K562 (cell line): ENCODE measurements around the gene IL4I1. TPM values are rescaled to one million over a fixed set of nuclear protein-coding genes. Genes with fewer than 3 reads are reported as not detected.

Experiments used
- ATAC-seq: fragments of 200-7000 bp; cut with Tn5 transposase; 3 replicates; pipeline ENCODE4 v1.9.1; 2020; ENCODE audit warnings: moderate library complexity
- BruUV-seq: library from RNA; stranded (reverse); fragments of 400-500 nt; replicated peaks from 2 replicates; lab custom pipeline; 2021; lab: Mats Ljungman, UMichigan
- CTCF ChIA-PET: fragments of 300-600 bp; formaldehyde crosslinking; extraction: SDS; loops from one replicate; lab custom pipeline; 2021; ENCODE audit warnings: low intra/inter-chr PET ratio; lab: Yijun Ruan, JAX
- POLR2A ChIA-PET: fragments of 300-600, 350-650 bp; sonication (Branson Sonifier 250); formaldehyde crosslinking; extraction: SDS; loops from one replicate; lab custom pipeline; 2021; ENCODE audit warnings: antibody characterized with exemption, inconsistent platforms; lab: Yijun Ruan, JAX
- DNase-seq, 4 experiments: peaks; one replicate each; pipeline versions ENCODE4 v3.0.0 to v3.0.0-alpha.2; 2011 to 2018; ENCODE audit warnings: low spot score in 3 of 4, mixed read lengths in 3 of 4; ENCODE audit errors: extremely low read depth in 1 of 4
- FAIRE-seq: peaks from 2 replicates; lab custom pipeline; 2011; peaks lifted over from hg19 to GRCh38; lab: Jason Lieb, UNC
- H2AFZ ChIP-seq: 2 replicates; pipeline ENCODE4 v1.6.0; 2011; ENCODE audit warnings: low read depth, low read length, control low read depth, inconsistent platforms
- H3K27ac ChIP-seq: fragments of 200-600 bp; 3 replicates; pipeline ENCODE4 v1.8.0; 2011; ENCODE audit warnings: low read depth, mild to moderate bottlenecking, control low read depth, inconsistent platforms, low read length, moderate library complexity, mixed read lengths; ENCODE audit errors: extremely low read depth
- H3K27me3 ChIP-seq, 2 experiments: fragments of 300-600 bp in 1 of 2; 2 replicates in 1 of 2; 3 replicates in 1 of 2; pipeline versions ENCODE4 v1.6.0 to v1.8.0; 2011; ENCODE audit warnings: inconsistent platforms in 2 of 2, low read length in 2 of 2, mild to moderate bottlenecking in 1 of 2, mixed read lengths in 1 of 2, moderate library complexity in 1 of 2; ENCODE audit not compliant: control insufficient read depth in 2 of 2, insufficient read depth in 2 of 2
- H3K36me3 ChIP-seq: fragments of 300-600 bp; 3 replicates; pipeline ENCODE4 v1.8.0; 2011; ENCODE audit warnings: mild to moderate bottlenecking, low read length, inconsistent platforms; ENCODE audit not compliant: control insufficient read depth, insufficient read depth
- H3K4me1 ChIP-seq, 2 experiments: fragments of 200-600 bp in 1 of 2; replicated peaks in 1 of 2; 2 replicates in 1 of 2; 3 replicates in 1 of 2; pipeline versions ENCODE4 v1.5.1 to v1.8.0; 2011; ENCODE audit warnings: inconsistent platforms in 2 of 2, low read length in 2 of 2, mild to moderate bottlenecking in 1 of 2, mixed read lengths in 1 of 2, moderate library complexity in 1 of 2; ENCODE audit not compliant: control insufficient read depth in 2 of 2, insufficient read depth in 2 of 2
- H3K4me2 ChIP-seq: 2 replicates; pipeline ENCODE4 v1.6.1; 2011; ENCODE audit warnings: low read length, control low read depth, inconsistent platforms, mixed read lengths; ENCODE audit not compliant: insufficient read depth
- H3K4me3 ChIP-seq: fragments of 200-600 bp; sonication (generic), shearing (Covaris generic); 2 replicates; pipeline ENCODE4 v1.5.1; 2016; ENCODE audit warnings: control low read depth, inconsistent platforms
- H3K79me2 ChIP-seq: fragments of 200-600 bp; 3 replicates; pipeline ENCODE4 v1.8.0; 2011; ENCODE audit warnings: low read length, inconsistent platforms; ENCODE audit not compliant: control insufficient read depth, insufficient read depth
- H3K9ac ChIP-seq, 2 experiments: 2 replicates each; pipeline versions ENCODE4 v1.6.0 to v1.6.1; 2011; ENCODE audit warnings: low read depth in 2 of 2, low read length in 2 of 2, control low read depth in 1 of 2, inconsistent platforms in 1 of 2, mild to moderate bottlenecking in 1 of 2, mixed read lengths in 1 of 2; ENCODE audit not compliant: insufficient read depth in 1 of 2
- H3K9me1 ChIP-seq: one replicate; pipeline ENCODE4 v1.6.0; 2011; ENCODE audit warnings: inconsistent platforms, mild to moderate bottlenecking, low read length, moderate library complexity; ENCODE audit not compliant: control insufficient read depth, insufficient read depth
- H3K9me3 ChIP-seq: replicated peaks from 2 replicates; pipeline ENCODE4 v1.5.1; 2011; ENCODE audit warnings: low read depth, low read length, inconsistent platforms; ENCODE audit not compliant: control insufficient read depth, insufficient read depth
- H4K20me1 ChIP-seq: replicated peaks from 2 replicates; pipeline ENCODE4 v1.6.1; 2011; ENCODE audit warnings: low read length, inconsistent platforms, mixed read lengths; ENCODE audit not compliant: control insufficient read depth, insufficient read depth
- ARID1B ChIP-seq: fragments of 450-650 bp; IDR thresholded peaks from 2 replicates; pipeline ENCODE4 v1.6.1; 2016; ENCODE audit warnings: antibody characterized with exemption, mild to moderate bottlenecking, inconsistent platforms
- MAX ChIP-seq: sonication (generic); formaldehyde crosslinking; IDR thresholded peaks from 2 replicates; pipeline ENCODE4 v1.9.0; 2022; ENCODE audit warnings: mild to moderate bottlenecking, missing genetic modification reagents
- MTA3 ChIP-seq: fragments of 450-650 bp; formaldehyde crosslinking; IDR thresholded peaks from 2 replicates; pipeline ENCODE4 v1.6.1; 2017; ENCODE audit warnings: mild to moderate bottlenecking, borderline replicate concordance
- NR2C1 ChIP-seq, 2 experiments: fragments of 450-650 bp; IDR thresholded peaks; 2 replicates each; pipeline ENCODE4 v1.6.1; 2017; ENCODE audit warnings: mild to moderate bottlenecking in 2 of 2, antibody characterized with exemption in 1 of 2, inconsistent platforms in 1 of 2, missing compliant biosample characterization in 1 of 2, missing genetic modification characterization in 1 of 2
- NR2C2 ChIP-seq, 2 experiments: fragments of 200-800 bp in 1 of 2; sonication (Bioruptor generic) in 1 of 2; sonication (generic) in 1 of 2; formaldehyde crosslinking in 1 of 2; IDR thresholded peaks; 2 replicates each; pipeline versions ENCODE4 v1.6.1 to v1.8.0; 2016 to 2022; ENCODE audit warnings: mild to moderate bottlenecking in 1 of 2, missing compliant biosample characterization in 1 of 2, missing genetic modification characterization in 1 of 2, missing genetic modification reagents in 1 of 2
- POLR3G ChIP-seq: IDR thresholded peaks from 2 replicates; pipeline ENCODE4 v1.6.1; 2011; ENCODE audit not compliant: insufficient read length, insufficient replicate concordance; ENCODE audit errors: extremely low read depth
- SAFB2 ChIP-seq: fragments of 200-400 bp; formaldehyde crosslinking; IDR thresholded peaks from 2 replicates; pipeline ENCODE4 v1.6.1; 2018; ENCODE audit warnings: borderline replicate concordance, low read length, low read depth, moderate library complexity; ENCODE audit not compliant: severe bottlenecking
- TGIF2 ChIP-seq: sonication (generic); formaldehyde crosslinking; IDR thresholded peaks from 2 replicates; pipeline ENCODE4 v1.8.1; 2022; ENCODE audit warnings: mild to moderate bottlenecking, missing genetic modification reagents, moderate library complexity
- WGBS: fragments of 100-300 bp; shearing (Covaris generic); methylation state at CpG from one replicate; pipeline ENCODE4 v1.1.6; 2016; ENCODE audit warnings: low coverage, mixed read lengths; ENCODE audit not compliant: insufficient coverage; ENCODE audit errors: missing lambda C conversion rate; 5-methylcytosine and 5-hydroxymethylcytosine counted together
- in situ Hi-C: fragments of 300-500 bp; cut with MboI; formaldehyde crosslinking; loops from 4 replicates; pipeline ENCODE4 v1.15.0; 2018; ENCODE audit warnings: inconsistent platforms, mixed read lengths
- intact Hi-C: fragments of 100-400 bp; cut with micrococcal nuclease; formaldehyde crosslinking; loops from 2 replicates; pipeline ENCODE4 v1.14.2; 2022
- polyA plus RNA-seq, 8 experiments: library from polyadenylated mRNA; depleted of rRNA in 4 of 8; stranded (reverse) in 5 of 8; unstranded in 3 of 8; fragments of >200 nt; fragmentation: Nextera tagmentation in 2 of 8; fragmentation: Illumina TruSeq in 1 of 8; extraction: Ambion mirVana in 2 of 8; extraction: Trizol in 1 of 8; gene quantifications; 2 replicates each; pipeline versions ENCODE4 v1.2.1 to v1.2.3, GENCODE V29; 2011 to 2014; ENCODE audit warnings: inconsistent platforms in 1 of 8, missing spikeins in 1 of 8
- total RNA-seq, 7 experiments: library from RNA; depleted of rRNA in 6 of 7; stranded (reverse); fragments of >200 nt in 6 of 7; fragmentation: Illumina TruSeq in 2 of 7; extraction: Trizol in 2 of 7; gene quantifications; 2 replicates each; pipeline versions ENCODE4 v1.2.1 to v1.2.3, GENCODE V29; 2011 to 2021; ENCODE audit warnings: low replicate concordance in 1 of 7

IL4I1 gene
- total and polyA plus RNA-seq, 9 of the 15 experiments (the other 6 are each of a cell fraction or from before 2014, with no cell fraction given) = 0.06 to 0.95 (median 0.43) TPM; not detected in 2

GRCh38 chr19:49880162-49880869 is 16.4 kb downstream of the IL4I1 start:
- DNase-seq = no peak
- no peak overlapping the region for H3K4me2 ChIP-seq
- in situ Hi-C loops (no loop called here), intact Hi-C loops (no loop called here)
- no peaks in the 10 kb centered on the region for H3K9me3 ChIP-seq
- H3K4me3 ChIP-seq = no peak overlapping the region
- H3K36me3 ChIP-seq = peaks cover 55% of the 10 kb centered on the region
- WGBS = 81% methylated on average over 10 of the region's 10 CpGs
- ChIA-PET CTCF (no interaction called here), POLR2A (interaction anchor here (0.7 to 1.6 kb wide), 2 partner anchors 49 to 286 kb away, joined by 3 to 4 read pairs; partner anchors contain the start of genes ATF5 and NUP62)
- TF ChIP-seq NR2C1 (IDR thresholded peaks at IDR 0.05) = peak; percentile 27; the same call in 1 of the 2 replicates
- TF ChIP-seq NR2C1 (tag; IDR thresholded peaks at IDR 0.05) = peak; percentile 71; the same call in 1 of the 2 replicates
- TF ChIP-seq POLR3G = no peak
- no peak for TF ChIP-seq SAFB2
- no peak for TF ChIP-seq TGIF2 (CRISPR knock-in tag)
- peak; percentile 72; the same call in 1 of the 2 replicates for TF ChIP-seq NR2C2 (CRISPR knock-in tag; IDR thresholded peaks at IDR 0.05)
- TF ChIP-seq NR2C2 (tag; IDR thresholded peaks at IDR 0.05) = no peak
- TF ChIP-seq MTA3 = no peak
- no peak for TF ChIP-seq ARID1B
- peak; percentile 41; the same call in 1 of the 2 replicates for TF ChIP-seq MAX (CRISPR knock-in tag)
- no peak for ATAC-seq
- FAIRE-seq = peak; percentile 6
- no peaks in the 10 kb centered on the region for H4K20me1 ChIP-seq
- no peak overlapping the region for H2AFZ ChIP-seq
- peak overlapping the region in 1 of 2 experiments; percentile 52; a peak in 2 of 4 replicates for H3K9ac ChIP-seq
- peaks cover 15% of the 10 kb centered on the region for H3K79me2 ChIP-seq
- no TSS peak for BruUV-seq
- H3K4me1 ChIP-seq = peaks cover 9 to 63% of the 10 kb centered on the region in 2 experiments; a peak in 4 of 5 replicates
- no peaks in the 10 kb centered on the region for H3K27me3 ChIP-seq
- H3K9me1 ChIP-seq = no peaks in the 10 kb centered on the region
- H3K27ac ChIP-seq = no peak overlapping the region
